GM21526 (cell line): ENCODE data around the gene CIDEC.

Source experiments
- ATAC-seq: cut with Tn5 transposase; IDR thresholded peaks from one replicate; pipeline ENCODE4 v1.9.1; 2021; ENCODE audit warnings: moderate library complexity; ENCODE audit not compliant: unreplicated experiment, low FRiP score

Gene CIDEC, protein sequence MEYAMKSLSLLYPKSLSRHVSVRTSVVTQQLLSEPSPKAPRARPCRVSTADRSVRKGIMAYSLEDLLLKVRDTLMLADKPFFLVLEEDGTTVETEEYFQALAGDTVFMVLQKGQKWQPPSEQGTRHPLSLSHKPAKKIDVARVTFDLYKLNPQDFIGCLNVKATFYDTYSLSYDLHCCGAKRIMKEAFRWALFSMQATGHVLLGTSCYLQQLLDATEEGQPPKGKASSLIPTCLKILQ

DNA sequence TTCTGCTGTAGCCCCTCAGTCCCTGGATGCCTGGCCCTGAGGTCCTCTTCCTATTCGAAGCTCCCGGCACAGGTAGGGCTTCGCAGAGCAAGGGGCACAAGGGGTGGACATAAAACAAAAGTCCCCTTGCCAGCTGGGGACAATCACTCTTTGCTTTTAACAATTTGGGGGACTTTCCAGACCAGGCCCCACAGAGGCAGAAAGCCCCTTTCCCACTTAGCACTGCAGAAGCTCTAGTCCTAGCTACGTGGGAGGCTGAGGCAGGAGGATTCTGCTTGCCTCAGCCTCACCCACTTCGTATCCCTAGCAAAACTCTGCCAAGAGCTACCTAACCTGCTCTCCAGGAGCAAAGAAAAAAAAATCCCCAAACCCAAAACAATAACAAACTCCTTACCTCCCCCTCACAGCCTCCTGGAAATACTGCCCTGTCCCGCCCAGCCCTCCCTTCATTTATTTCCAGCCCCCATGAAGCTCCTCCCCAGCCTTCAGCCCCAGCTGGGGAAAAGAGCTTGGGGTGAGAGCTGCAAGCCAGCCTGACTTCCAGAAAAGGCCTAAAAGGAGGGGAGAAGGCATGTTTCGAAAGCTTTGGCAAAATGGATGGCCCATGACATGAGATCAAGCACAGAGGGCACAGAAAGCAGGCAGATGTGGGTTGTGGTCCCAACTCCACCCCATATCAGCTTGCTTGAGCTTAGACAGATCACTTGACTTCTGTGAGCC lies at the start of gene CIDEC:
Gene CIDEC, minus strand, starts transcription at position 424 of the 720 bp plus-strand sequence. CDS start 1,767 bp downstream, outside the sequence.
- no peak for ATAC-seq

GRCh38 chr3:9928158-9928557 lies 48.1 kb upstream of the CIDEC start:
- ATAC-seq, result no peak

DNA sequence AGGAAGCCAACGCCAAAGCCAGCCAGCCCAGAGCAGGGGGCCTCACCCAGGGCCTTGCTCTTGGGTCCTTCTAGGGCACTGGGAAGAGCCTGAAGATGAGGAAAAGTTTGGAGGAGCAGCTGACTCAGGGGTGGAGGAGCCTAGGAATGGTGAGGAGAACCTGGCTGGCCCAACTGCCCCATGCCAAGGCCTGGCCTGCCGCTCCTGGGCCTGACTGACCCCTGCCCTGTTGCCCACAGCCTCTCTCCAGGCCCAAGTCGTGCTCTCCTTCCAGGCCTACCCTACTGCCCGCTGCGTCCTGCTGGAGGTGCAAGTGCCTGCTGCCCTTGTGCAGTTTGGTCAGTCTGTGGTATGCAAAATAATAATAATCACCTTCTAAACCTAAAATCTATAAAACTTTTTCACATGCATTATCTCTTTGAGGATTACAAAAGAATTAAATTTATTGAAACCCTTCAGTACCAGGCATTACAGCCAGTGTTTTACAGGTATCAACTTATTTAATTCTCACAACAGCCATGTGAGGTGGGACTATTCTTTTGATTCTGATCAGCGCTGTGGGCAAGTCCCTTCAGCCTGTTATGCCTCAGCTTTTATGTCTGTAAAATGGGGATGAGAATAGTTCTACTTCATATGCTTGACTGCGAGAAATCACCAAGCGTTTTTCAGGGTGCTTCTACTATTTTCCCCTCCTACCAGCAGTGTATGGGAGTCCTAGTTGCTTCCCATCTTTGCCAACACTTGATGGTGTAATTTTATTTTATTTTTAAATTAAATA lies 38.4 kb upstream of the CIDEC start:
- ATAC-seq, result no peak

DNA sequence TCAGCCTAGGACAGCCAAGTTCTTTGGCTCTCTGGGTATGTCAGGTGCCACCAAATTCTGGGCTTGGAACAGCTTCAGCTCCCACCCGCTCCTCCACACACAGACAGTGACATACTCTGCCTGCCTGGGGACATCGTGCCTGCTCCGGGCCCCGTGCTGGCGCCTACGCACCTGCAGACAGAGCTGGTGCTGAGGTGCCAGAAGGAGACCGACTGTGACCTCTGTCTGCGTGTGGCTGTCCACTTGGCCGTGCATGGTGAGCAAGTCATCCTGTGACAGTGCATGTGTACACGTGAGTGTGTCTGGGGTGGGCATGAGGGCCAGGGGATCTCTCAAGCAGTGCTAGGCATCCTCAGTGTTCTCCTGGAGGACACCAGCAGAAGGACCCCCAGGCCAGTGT lies 37.8 kb upstream of the CIDEC start:
- ATAC-seq, result no peak

- ATAC-seq, result no peak
These were observed 37.0 kb upstream of the CIDEC start, which contains the start of gene IL17RC for GRCh38 chr3:9916734-9917680. TSS of gene IL17RC (plus strand) at chr3:9917098. CDS start at chr3:9917316, 218 bp downstream.

DNA sequence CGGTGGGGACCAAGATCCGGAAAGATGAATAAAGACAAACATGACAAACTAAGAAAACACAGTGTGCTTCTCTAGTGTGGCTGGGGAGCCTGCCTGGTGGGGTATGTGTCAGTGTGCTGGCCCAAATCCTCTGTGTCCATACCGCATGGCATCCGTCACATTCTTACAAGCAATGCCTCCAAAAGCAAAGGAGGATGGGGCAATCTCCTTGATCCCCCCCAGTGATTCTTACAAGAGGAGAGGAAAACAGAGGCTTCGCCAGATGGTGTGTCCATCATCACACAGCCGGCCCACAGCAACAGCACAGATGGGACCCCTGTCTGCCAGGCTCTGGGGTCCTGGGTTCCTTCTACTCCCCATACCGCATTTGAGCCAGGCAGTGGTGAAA lies 36.3 kb upstream of the CIDEC start:
- ATAC-seq, result no peak

DNA sequence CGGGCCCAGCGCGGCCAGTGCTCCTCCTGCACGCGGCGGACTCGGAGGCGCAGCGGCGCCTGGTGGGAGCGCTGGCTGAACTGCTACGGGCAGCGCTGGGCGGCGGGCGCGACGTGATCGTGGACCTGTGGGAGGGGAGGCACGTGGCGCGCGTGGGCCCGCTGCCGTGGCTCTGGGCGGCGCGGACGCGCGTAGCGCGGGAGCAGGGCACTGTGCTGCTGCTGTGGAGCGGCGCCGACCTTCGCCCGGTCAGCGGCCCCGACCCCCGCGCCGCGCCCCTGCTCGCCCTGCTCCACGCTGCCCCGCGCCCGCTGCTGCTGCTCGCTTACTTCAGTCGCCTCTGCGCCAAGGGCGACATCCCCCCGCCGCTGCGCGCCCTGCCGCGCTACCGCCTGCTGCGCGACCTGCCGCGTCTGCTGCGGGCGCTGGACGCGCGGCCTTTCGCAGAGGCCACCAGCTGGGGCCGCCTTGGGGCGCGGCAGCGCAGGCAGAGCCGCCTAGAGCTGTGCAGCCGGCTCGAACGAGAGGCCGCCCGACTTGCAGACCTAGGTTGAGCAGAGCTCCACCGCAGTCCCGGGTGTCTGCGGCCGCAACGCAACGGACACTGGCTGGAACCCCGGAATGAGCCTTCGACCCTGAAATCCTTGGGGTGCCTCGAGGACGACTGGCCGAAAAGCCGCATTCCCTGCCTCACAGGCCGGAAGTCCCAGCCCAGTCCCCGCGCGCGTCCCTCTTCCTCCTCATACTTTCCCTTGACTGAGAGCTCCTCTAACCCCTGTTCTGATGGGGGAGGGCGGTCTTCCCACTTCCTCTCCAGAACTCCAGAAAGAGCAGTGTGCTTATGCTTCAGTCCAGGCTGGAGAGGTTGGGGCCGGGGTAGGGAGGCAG lies 35.4 kb upstream of the CIDEC start:
- ATAC-seq, result no peak

DNA sequence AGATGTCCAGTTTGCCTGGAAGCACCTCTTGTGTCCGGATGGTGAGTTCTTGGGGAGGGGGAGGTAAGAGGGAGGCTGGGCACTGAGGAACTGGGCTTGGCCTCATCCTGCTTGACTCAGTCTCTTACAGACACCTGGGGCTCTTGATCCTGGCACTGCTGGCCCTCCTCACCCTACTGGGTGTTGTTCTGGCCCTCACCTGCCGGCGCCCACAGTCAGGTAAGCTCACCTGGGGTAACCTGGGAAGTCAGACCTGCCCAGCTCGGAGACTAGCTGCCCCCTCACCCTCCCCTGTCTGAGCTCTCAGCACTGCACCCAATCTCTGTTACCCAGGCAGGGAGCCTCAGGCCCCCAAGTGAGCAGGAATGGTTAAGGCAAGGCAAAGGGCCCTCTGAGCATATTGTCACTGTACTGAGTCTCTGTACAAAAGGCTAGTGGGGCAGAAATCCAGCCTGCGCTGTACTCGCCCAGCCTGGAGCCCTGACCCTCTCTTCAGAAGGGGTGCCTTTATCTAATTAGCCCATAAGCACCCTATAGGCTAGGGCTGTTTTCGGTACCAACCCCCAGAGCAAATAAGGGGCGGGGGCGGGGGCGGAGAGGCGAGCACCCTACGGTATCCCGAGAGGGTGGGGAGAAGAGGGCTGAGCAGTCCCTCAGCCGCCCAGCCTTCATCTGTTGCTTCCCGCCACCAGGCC lies 34.7 kb upstream of the CIDEC start:
- ATAC-seq, result no peak

- ATAC-seq, result no peak
These were observed 34.0 kb upstream of the CIDEC start for GRCh38 chr3:9914011-9914410.

- no peak for ATAC-seq
These were observed 33.5 kb upstream of the CIDEC start for GRCh38 chr3:9913601-9914000.

DNA sequence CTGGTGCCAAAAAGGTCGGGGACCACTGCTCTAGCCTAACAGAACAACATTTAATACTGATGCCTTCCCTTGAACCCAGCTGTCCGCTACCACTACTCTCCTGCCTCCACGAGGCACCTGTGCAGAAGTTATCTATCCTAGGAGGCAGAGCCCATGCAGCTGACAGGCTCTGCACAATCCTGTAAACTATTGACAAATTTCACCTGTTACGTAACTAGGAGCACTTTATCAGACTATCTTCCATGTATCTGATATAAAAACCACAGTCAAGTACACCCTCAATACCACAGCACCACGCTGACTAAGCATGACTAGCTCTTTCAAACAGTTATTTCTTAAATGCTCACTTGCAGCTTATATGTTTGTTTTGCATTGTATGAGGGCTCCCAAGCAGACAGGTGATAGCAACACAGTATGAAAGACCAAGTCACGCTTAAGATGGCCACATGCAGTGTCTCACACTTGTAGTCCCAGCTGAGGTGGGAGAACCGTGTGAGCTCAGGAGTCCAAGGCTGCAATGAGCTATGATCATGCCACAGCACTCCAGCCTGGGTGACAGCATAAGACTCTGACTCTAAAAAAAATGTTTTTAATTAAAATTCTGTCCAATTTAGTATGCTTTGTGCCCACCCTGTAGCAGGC lies 32.4 kb upstream of the CIDEC start:
- ATAC-seq, result no peak

- ATAC-seq, result no peak
These were observed 31.8 kb upstream of the CIDEC start for GRCh38 chr3:9911863-9912262.

- ATAC-seq, result no peak
These were observed 29.4 kb upstream of the CIDEC start for GRCh38 chr3:9909221-9910013.

- no peak for ATAC-seq
These were observed 28.2 kb upstream of the CIDEC start for GRCh38 chr3:9908286-9908685.

GRCh38 chr3:9906480-9906879 lies 26.4 kb upstream of the CIDEC start:
- ATAC-seq, result no peak

- no peak for ATAC-seq
These were observed 23.9 kb upstream of the CIDEC start for GRCh38 chr3:9903904-9904303.

DNA sequence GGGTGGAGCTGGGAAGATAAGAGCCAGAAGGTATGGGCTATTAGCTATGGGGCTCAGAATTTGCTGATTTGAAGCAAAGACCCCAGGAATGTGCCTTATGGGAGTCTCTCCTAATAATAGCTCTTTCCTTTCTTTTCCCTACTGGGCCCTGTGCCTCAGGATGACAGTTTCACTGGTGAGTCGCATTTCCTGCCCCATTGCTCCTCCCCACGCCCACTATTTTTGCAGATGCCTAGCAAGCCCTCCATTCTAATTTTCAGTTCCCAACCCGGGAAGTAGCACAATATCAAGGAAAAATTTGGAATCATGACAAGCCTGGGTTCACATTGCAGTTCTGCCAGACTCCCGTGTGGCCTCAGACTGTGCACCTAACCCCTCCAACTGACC lies 23.2 kb upstream of the CIDEC start:
- no peak for ATAC-seq
